Astrocyte (in vitro differentiated cells and primary cell): ENCODE measurements around the gene CRB2. TPM values are rescaled to one million over a fixed set of nuclear protein-coding genes. Genes with fewer than 3 reads are reported as not detected.

Source experiments
- DNase-seq: peaks from one replicate; pipeline ENCODE4 v3.0.0-alpha.2; 2010; ENCODE audit warnings: low read depth
- FAIRE-seq: peaks from 2 replicates; lab custom pipeline; 2011; peaks lifted over from hg19 to GRCh38; lab: Jason Lieb, UNC
- H2AFZ ChIP-seq: 2 replicates; pipeline ENCODE4 v1.6.0; 2012; ENCODE audit warnings: low read depth, low read length, inconsistent platforms
- H3K27ac ChIP-seq: 2 replicates; pipeline ENCODE4 v1.5.1; 2011; ENCODE audit warnings: low read depth, low read length, inconsistent platforms
- H3K27me3 ChIP-seq: 2 replicates; pipeline ENCODE4 v1.6.0; 2011; ENCODE audit warnings: low read length, inconsistent platforms; ENCODE audit not compliant: insufficient read depth
- H3K36me3 ChIP-seq: 2 replicates; pipeline ENCODE4 v1.5.1; 2011; ENCODE audit warnings: low read length, inconsistent platforms; ENCODE audit not compliant: insufficient read depth
- H3K4me1 ChIP-seq: 2 replicates; pipeline ENCODE4 v1.5.1; 2011; ENCODE audit warnings: low read length, inconsistent platforms; ENCODE audit not compliant: insufficient read depth
- H3K4me2 ChIP-seq: 2 replicates; pipeline ENCODE4 v1.6.0; 2012; ENCODE audit warnings: low read length, inconsistent platforms
- H3K4me3 ChIP-seq: 2 replicates; pipeline ENCODE4 v1.5.1; 2011; ENCODE audit warnings: low read depth, mild to moderate bottlenecking, low read length, inconsistent platforms; ENCODE audit not compliant: insufficient read depth
- H3K79me2 ChIP-seq: 2 replicates; pipeline ENCODE4 v1.6.0; 2012; ENCODE audit warnings: mild to moderate bottlenecking, low read length, inconsistent platforms; ENCODE audit not compliant: insufficient read depth
- H3K9ac ChIP-seq: 2 replicates; pipeline ENCODE4 v1.6.0; 2012; ENCODE audit warnings: mild to moderate bottlenecking, low read length, inconsistent platforms
- H3K9me3 ChIP-seq: 2 replicates; pipeline ENCODE4 v1.5.1; 2012; ENCODE audit warnings: low read depth, mild to moderate bottlenecking, low read length, inconsistent platforms; ENCODE audit not compliant: insufficient read depth
- H4K20me1 ChIP-seq: 2 replicates; pipeline ENCODE4 v1.6.0; 2012; ENCODE audit warnings: low read length, inconsistent platforms; ENCODE audit not compliant: insufficient read depth
- H3K27ac Mint-ChIP-seq: one replicate; pipeline ENCODE4 v1.8.0; 2021; ENCODE audit warnings: mild to moderate bottlenecking, mixed read lengths; ENCODE audit not compliant: unreplicated experiment
- H3K27me3 Mint-ChIP-seq: one replicate; pipeline ENCODE4 v1.8.0; 2021; ENCODE audit warnings: low read depth, mixed read lengths; ENCODE audit not compliant: unreplicated experiment
- H3K36me3 Mint-ChIP-seq: one replicate; pipeline ENCODE4 v1.8.0; 2021; ENCODE audit warnings: low read depth, mixed read lengths; ENCODE audit not compliant: unreplicated experiment
- H3K4me1 Mint-ChIP-seq: one replicate; pipeline ENCODE4 v1.8.0; 2021; ENCODE audit warnings: low read depth, mixed read lengths; ENCODE audit not compliant: unreplicated experiment
- H3K4me3 Mint-ChIP-seq: one replicate; pipeline ENCODE4 v1.8.0; 2021; ENCODE audit warnings: mild to moderate bottlenecking, moderate library complexity, mixed read lengths; ENCODE audit not compliant: unreplicated experiment
- H3K9me3 Mint-ChIP-seq: one replicate; pipeline ENCODE4 v1.8.0; 2021; ENCODE audit warnings: mild to moderate bottlenecking, mixed read lengths; ENCODE audit not compliant: unreplicated experiment
- CTCF ChIP-seq: IDR thresholded peaks from 2 replicates; pipeline ENCODE4 v1.5.1; 2011; ENCODE audit warnings: low read depth, mild to moderate bottlenecking, inconsistent platforms, low read length, moderate library complexity; ENCODE audit not compliant: insufficient read depth
- EZH2 ChIP-seq: IDR thresholded peaks from 2 replicates; pipeline ENCODE4 v1.6.1; 2012; ENCODE audit warnings: mild to moderate bottlenecking, low read length, inconsistent platforms; ENCODE audit not compliant: insufficient read depth
- total RNA-seq: library from RNA; stranded (reverse); gene quantifications from 2 replicates; pipeline ENCODE4 v1.2.1, GENCODE V29; 2021

Gene CRB2
- total RNA-seq, 1 donor from 2014 or later = 2.4 TPM

- H3K27ac Mint-ChIP-seq = no peak overlapping the region
- H3K4me3 Mint-ChIP-seq = no peak overlapping the region
- no peaks in the 10 kb centered on the region for H3K36me3 Mint-ChIP-seq
- H3K27me3 Mint-ChIP-seq = no peaks in the 10 kb centered on the region
- FAIRE-seq (no peak), DNase-seq (no peak)
- Histone ChIP-seq H3K9ac (no peak overlapping the region), H3K9me3 (no peaks in the 10 kb centered on the region), H2AFZ (no peak overlapping the region), H4K20me1 (no peaks in the 10 kb centered on the region), H3K79me2 (no peaks in the 10 kb centered on the region), H3K4me2 (no peak overlapping the region), H3K4me3 (no peak overlapping the region), H3K36me3 (no peaks in the 10 kb centered on the region), H3K27me3 (no peaks in the 10 kb centered on the region), H3K4me1 (peaks cover 21% of the 10 kb centered on the region), H3K27ac (no peak overlapping the region)
- TF ChIP-seq EZH2 (no peak), CTCF (no peak)
- H3K9me3 Mint-ChIP-seq = no peaks in the 10 kb centered on the region
- peaks cover 25% of the 10 kb centered on the region for H3K4me1 Mint-ChIP-seq
These were observed 19.0 kb upstream of the CRB2 start for GRCh38 chr9:123336959-123337358.

- FAIRE-seq (no peak), DNase-seq (no peak)
- Mint-ChIP-seq H3K9me3 (no peaks in the 10 kb centered on the region), H3K4me1 (peaks cover 23% of the 10 kb centered on the region), H3K27ac (no peak overlapping the region), H3K4me3 (no peak overlapping the region), H3K27me3 (no peaks in the 10 kb centered on the region), H3K36me3 (no peaks in the 10 kb centered on the region)
- Histone ChIP-seq H3K27me3 (no peaks in the 10 kb centered on the region), H3K9ac (no peak overlapping the region), H3K79me2 (no peaks in the 10 kb centered on the region), H3K4me3 (no peak overlapping the region), H4K20me1 (no peaks in the 10 kb centered on the region), H3K27ac (no peak overlapping the region), H2AFZ (no peak overlapping the region), H3K4me1 (peaks cover 21% of the 10 kb centered on the region), H3K9me3 (no peaks in the 10 kb centered on the region), H3K4me2 (no peak overlapping the region), H3K36me3 (no peaks in the 10 kb centered on the region)
- TF ChIP-seq CTCF (no peak), EZH2 (no peak)
These were observed 18.0 kb upstream of the CRB2 start for GRCh38 chr9:123337971-123338370.

- Mint-ChIP-seq H3K9me3 (no peaks in the 10 kb centered on the region), H3K4me1 (peaks cover 25% of the 10 kb centered on the region), H3K36me3 (no peaks in the 10 kb centered on the region), H3K27me3 (no peaks in the 10 kb centered on the region), H3K4me3 (no peak overlapping the region), H3K27ac (no peak overlapping the region)
- no peak for FAIRE-seq
- Histone ChIP-seq H3K4me2 (peak overlapping the region; percentile 61), H3K9me3 (no peaks in the 10 kb centered on the region), H4K20me1 (no peaks in the 10 kb centered on the region), H3K79me2 (no peaks in the 10 kb centered on the region), H3K27me3 (no peaks in the 10 kb centered on the region), H3K9ac (no peak overlapping the region), H3K27ac (no peak overlapping the region), H3K36me3 (no peaks in the 10 kb centered on the region), H3K4me1 (peaks cover 21% of the 10 kb centered on the region), H2AFZ (peak overlapping the region; percentile 10), H3K4me3 (no peak overlapping the region)
- TF ChIP-seq EZH2 = no peak
- no peak for TF ChIP-seq CTCF
- DNase-seq = peak; percentile 30
These were observed 17.0 kb upstream of the CRB2 start for GRCh38 chr9:123338710-123339665.
